GM19193 (cell line): ENCODE measurements around the gene HS1BP3.

ENCODE experiments used
- POLR2A ChIP-seq: IDR thresholded peaks from 4 replicates; pipeline ENCODE4 v1.6.1; 2011; ENCODE audit not compliant: insufficient read depth, insufficient read length; ENCODE audit errors: extremely low read depth

The HS1BP3 gene

DNA sequence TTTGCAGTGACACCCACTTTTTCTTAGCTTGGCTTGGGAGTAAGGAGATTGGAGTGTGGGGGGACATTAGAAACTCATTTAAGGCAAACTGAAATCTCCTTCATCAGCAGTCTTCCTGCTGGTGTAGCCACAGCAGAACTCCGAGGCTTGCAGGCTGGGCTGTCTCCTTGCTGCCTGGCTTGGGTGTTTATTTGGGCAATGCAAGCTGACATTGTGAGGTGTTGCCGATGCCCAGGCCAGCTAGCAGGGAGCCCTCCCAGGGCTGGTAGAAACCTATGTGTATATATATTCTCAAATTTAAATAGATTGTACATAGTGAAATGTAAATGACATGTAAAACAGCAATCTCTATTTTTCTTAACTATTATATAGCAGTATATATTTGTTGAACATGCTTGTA lies 27.9 kb upstream of the HS1BP3 start:
- no peak for TF ChIP-seq POLR2A

DNA sequence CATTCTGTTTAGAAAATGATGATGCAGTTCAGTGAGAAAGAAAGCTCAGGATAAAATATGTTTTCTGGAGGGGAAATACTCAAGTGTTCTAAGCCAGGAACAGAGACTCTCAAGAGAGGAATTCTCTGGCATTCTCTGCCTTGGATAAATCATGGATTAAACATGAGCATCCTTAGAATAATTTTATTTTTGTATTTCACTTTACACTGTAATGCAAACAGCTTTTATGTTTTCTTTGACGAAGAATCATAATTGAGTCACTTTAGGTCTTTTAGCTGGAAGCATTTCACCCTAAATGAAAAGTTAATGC lies 27.1 kb upstream of the HS1BP3 start:
- no peak for TF ChIP-seq POLR2A

DNA sequence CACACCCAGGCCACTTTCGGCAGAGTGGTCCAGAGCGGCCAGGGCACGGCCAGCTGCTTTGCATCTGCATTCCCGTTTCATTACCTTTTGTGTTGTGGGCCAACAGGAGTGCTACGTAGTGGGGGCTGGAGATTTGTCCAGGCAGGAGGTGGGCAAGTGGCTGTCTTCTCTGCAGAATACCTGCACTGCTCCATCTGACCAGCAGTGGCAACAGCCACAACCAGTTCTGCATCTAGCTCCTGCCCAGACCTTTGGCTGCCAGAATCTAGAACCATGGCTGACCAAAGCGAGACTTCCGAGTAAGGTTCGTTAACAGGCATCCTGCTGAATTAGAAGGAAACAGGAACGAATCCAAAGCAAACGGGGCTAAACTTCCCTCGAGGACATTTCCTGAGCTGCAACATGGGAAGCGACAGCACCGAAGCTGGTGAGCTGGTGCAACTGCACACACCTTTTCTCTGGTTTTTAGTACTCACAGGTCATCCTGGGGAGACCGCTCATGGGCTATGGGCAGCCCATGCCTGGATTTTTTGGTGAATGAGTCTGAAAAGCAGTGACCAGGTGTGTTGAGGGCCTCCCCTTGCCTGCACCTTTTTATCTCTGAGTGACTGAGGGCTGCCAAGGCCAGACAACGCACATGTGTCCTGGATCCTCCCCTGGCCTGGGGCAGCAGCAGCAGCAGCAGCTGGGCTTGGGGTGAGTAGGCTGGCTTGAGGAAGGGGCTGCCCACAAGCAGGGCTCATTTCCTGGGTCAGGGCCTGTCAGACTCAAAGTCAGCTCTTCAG lies 26.6 kb upstream of the HS1BP3 start:
- TF ChIP-seq POLR2A, result no peak

DNA sequence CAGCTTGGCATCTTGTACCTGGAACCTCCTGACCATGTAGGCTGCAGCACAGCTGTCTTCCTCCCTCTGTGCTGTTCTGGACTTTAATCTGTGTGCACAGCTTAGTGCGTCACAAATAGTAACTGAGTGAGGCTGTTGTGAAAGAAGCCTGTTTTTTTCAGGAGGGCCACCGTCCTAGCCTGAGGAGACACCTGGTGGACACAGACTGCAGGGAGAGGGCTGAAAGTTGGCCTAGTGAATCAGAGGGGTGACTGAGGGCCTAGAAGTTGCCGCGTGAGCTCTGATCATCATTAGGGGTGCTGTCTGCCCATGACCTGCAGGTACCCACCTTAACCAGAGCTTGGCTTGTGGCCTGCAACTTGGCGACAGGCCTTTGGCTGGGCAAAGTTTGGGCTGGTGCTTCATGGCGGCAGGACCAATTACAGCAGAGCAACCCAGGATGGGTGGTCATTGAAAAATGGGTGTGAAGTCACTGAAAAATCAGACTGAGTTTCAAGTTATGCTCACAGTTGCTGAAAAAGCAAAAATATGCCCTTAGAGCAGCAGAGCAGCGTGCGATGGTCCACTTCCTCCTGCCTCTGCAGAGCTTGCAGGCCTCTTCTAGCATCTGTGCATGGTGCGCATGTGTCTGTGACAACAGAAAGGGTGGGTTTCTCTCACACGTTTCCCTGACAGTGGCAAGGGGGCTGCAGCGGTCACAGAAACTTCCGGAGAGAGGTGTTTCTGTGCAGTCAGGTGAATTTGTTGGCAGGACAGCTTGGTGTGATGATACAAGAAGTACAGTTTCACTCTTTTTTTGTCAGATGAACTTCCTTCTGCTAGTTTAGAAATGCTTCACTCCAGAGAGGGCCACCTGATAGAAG lies 25.7 kb upstream of the HS1BP3 start:
- TF ChIP-seq POLR2A, result peak; percentile 34

DNA sequence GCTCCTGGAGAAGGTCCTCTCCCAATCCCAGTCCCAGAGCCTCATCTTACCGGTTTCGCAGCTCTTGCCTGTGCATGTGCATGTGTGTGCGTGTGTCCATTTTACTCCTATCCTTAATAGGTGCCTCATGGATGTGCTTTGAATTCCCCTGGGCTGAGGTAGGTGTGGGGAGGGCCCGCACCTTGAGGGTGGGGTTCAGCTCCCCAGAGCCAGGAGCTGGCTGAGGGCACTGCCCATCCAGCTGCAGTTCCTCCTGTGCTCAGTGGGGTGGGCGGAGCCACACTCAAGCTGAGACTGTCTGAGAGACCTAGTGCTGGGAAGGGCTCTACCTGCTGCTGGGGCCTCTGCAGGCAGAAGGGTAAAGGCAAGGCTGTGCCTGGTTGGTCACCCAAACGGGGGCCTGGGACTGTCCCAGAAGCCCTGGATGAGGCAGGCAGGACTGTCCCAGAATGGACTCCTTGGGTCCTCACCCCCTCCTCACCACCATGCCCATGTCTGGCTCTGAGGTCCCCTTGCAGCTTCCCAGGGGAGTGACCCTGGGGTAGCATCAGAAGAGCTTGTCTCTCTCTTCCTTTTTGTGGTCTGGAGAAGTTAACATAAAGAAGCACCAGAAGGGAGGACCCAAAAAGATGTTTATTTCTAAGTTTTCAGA lies 24.9 kb upstream of the HS1BP3 start:
- no peak for TF ChIP-seq POLR2A

DNA sequence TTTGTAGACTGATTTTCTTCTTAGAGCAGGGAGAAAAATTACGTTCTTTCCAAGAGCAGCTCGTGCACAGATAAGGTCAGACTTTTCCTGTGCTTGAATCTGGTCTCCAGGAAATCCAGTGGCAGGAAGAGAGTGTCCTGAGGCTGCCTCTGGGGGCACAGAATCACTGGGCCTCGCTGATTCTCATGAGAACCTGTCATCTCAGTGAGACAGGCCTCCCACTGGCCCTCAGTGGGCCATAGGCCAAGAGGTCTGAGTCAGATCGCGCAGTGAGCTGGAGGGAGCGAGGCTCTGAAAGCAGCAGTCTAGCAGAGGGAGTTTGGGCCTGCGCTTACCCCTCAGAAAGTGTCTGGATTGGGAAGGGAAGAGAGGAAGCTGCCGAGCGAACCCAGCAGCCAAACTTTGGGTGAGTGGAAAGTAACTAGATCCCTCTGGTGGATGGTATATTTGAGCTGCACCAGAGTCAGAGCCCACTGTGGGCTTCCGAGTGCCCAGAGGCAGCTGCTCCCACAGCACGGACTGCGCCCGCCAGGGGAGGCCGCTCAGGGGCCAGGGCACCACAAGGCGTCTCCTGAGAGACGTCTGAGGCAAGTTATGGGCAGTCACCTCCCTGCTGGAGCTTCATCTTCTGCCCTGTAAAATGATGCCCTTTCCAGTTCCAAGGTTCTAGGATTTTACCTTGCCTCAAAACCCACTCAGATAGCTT lies 24.2 kb upstream of the HS1BP3 start:
- TF ChIP-seq POLR2A, result no peak

DNA sequence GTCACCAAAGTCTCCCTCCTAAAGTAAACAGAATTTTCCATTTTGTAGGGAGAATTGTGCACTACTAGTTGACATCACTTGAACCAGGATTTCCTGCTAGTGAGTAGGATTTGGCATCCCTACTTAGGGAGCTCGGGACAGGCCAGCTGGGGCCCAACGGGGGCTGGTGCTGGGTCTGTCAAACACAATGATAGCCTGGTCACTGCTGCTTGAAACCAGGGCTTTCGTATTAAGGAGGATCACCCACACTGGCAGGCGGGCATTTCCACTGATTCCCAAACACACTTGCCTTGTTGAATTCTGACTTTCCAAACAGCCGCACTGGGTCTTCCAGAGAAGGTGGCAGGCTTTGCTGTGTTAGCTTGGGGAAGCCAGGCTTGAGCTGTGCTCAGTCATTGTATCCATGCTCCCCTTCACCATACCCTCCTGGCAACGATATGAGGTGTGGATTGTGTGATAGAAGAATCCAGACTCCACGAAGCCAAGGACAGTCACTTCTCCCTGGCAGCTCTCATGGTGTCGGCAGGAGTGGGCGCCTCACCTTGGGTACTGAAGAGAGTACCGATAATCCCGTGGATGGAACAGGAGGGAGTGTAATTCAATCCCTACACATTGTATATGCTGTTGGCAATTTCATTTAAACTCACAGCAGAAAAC lies 23.5 kb upstream of the HS1BP3 start:
- TF ChIP-seq POLR2A, result no peak

DNA sequence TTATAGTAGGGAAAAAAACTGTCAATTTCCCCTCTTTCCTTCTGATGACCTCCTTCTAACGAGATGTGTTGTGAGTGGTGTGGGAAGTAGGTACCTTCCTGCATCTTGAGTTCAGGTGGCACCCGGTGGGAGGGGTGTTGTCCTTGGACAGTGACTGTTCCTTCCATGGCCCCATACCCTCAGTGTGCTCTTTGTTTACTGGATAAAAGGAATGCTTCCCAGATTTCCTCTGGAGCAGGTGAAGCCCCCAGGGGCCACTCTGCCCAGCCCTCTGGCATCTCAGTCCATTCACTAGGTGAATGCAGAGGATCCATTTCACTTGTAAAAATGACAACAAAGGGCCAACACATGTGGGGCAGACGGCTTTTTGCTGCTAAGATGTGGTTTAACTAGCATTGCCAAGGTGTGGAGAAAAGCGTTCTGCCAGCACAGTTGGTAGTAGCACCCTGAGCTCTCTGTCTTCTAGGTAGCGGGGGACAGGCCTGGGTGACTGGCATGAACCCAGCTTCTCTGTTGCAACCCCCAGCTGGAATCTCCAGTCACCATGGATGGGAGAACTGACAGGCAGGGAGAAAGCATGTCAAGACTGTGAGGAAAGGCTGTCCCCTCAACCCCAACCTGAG lies 22.9 kb upstream of the HS1BP3 start:
- no peak for TF ChIP-seq POLR2A

DNA sequence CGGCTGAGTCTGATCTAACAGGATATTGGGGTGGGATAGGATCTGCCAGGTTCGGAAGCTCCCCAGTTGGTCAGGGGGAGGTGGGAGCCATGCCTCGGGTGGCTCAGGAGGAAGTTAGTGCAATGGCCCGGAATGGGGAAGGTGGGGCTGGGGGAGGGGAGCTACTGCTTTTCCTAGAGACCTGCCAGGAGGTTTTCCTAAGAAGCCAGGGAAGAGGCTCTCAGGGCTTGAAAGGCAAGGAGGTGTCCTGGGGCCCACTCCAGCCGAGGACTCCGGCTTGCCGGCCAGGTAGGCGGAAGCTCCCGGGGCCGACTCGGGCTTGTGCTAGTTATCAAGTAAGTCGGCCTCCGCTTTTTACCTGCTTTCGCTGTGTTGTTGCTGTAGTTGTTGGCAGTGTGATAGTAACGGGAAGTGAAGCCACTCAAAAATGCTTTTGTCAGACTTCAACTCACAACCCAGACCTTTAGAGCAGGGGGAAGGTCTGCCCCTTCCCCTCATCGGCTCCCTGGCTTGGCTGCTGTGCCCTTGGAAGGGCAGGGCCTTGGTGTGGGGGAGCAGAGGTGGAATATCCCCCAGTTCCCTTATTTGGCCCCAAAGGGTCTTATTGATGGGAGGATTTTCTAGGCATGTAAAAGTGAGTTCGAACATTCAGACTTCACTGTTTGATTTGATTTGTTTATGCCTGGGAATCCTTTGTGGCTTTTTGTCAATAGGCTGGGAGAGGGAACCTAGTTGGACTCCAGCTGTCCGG lies 21.5 kb upstream of the HS1BP3 start:
- TF ChIP-seq POLR2A, result no peak

DNA sequence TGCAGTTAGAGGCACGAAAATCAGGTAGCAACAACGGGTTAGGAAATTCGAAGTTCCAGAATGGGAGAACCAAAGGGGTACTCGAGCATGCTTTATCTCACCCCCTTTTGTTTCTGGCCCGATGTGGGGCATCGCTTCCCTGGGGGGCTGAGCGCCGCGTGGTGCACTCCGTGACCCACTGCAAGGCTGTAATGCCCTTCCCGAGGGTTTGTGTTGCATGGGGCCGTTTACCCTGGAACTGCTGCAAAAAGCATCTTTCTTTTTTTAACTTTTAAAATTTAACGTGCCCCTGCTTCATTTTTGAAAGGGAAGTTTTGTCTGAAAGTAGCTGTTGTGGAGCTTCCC lies 20.8 kb upstream of the HS1BP3 start:
- no peak for TF ChIP-seq POLR2A

DNA sequence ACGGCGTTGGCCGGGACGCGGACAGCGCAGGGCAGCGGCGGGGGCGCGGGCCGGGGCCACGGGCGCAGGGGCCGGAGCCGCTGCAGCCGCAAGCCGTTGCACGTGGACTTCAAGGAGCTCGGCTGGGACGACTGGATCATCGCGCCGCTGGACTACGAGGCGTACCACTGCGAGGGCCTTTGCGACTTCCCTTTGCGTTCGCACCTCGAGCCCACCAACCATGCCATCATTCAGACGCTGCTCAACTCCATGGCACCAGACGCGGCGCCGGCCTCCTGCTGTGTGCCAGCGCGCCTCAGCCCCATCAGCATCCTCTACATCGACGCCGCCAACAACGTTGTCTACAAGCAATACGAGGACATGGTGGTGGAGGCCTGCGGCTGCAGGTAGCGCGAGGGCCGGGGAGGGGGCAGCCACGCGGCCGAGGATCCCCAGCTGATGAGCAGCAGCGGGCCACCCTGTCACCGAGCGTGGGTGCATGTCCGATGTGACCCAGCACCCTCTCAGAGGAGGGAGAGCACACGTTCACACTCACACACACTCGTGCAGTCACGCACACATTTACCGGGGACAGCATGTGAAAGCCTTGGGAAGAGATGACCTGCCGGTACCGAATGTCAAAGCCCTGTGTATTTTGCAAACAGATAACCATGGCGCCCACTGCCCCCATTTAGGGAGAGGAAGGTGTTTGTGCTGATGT lies 20.3 kb upstream of the HS1BP3 start:
- no peak for TF ChIP-seq POLR2A

DNA sequence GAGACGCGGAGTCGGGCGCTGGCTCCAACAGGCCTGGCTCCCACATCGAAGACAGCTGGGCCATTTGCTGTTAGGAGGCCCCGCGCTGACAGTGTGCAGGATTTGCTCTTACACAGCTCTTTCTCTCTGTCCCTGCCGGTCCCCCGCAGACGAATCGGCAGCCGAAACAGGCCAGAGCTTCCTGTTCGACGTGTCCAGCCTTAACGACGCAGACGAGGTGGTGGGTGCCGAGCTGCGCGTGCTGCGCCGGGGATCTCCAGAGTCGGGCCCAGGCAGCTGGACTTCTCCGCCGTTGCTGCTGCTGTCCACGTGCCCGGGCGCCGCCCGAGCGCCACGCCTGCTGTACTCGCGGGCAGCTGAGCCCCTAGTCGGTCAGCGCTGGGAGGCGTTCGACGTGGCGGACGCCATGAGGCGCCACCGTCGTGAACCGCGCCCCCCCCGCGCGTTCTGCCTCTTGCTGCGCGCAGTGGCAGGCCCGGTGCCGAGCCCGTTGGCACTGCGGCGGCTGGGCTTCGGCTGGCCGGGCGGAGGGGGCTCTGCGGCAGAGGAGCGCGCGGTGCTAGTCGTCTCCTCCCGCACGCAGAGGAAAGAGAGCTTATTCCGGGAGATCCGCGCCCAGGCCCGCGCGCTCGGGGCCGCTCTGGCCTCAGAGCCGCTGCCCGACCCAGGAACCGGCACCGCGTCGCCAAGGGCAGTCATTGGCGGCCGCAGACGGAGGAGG lies 19.6 kb upstream of the HS1BP3 start:
- no peak for TF ChIP-seq POLR2A

DNA sequence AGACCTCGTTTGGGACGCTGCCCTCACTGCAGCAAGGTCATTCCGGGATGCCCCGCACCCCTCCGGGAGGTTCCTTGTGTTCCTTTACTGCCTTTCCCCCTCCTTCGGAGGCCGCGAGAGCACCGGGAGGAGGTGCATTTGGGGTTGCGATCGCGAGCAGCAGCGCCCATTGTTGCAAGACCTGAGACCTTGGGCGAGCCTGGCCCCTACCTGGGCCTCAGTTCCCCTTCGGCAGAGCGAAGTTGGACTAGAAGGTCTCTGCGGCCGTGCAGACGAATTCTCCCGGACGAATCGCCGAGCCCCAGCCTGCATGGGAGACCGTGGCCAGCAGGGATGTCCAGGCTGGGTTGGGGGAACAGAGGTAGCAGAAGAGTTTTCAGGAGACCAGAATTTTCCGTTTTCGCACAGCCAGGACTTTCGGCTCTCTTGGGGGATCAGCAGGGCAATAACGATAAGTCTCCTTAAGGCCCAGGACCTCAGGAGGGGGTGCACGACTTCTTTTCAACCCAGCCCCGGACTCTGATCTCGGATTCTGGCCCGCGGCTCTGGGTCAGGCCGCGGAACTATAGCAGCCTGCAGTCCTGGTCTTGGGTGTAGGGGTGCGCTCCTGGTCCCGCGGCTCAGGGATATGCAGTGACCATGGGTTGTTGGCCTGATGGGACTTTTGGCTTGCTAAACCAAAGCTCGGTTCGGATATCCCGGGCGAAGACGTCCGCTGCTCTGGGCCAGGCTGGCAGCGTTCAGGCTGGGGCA lies 18.8 kb upstream of the HS1BP3 start:
- TF ChIP-seq POLR2A, result no peak
